GM18951 (cell line): ENCODE results near the gene DPYSL5.

Experiments
- POLR2A ChIP-seq: IDR thresholded peaks from 4 replicates; pipeline ENCODE4 v1.6.1; 2011; ENCODE audit warnings: mild to moderate bottlenecking; ENCODE audit not compliant: insufficient read length, insufficient read depth; ENCODE audit errors: extremely low read depth
- in situ Hi-C: fragments of 300-500 bp; cut with MboI; formaldehyde crosslinking; loops from one replicate; pipeline ENCODE4 v1.12.0; 2022; ENCODE audit warnings: low sequenced_read_pairs, mixed read lengths, inconsistent platforms; ENCODE audit not compliant: unreplicated experiment

Gene DPYSL5

GRCh38 chr2:26887151-26887550 lies 39.2 kb downstream of the DPYSL5 start:
- in situ Hi-C loops: no loop called here
- TF ChIP-seq POLR2A: no peak

- in situ Hi-C loops: no loop called here
- TF ChIP-seq POLR2A: no peak
These were observed 41.9 kb downstream of the DPYSL5 start for GRCh38 chr2:26889796-26890195.

GRCh38 chr2:26890341-26891000 lies 42.5 kb downstream of the DPYSL5 start:
- no peak for TF ChIP-seq POLR2A
- in situ Hi-C loops: no loop called here

- in situ Hi-C loops: no loop called here
- no peak for TF ChIP-seq POLR2A
These were observed 44.2 kb downstream of the DPYSL5 start for GRCh38 chr2:26892133-26892532.

GRCh38 chr2:26892922-26893524 lies 45.1 kb downstream of the DPYSL5 start:
- no peak for TF ChIP-seq POLR2A
- in situ Hi-C loops: no loop called here

GRCh38 chr2:26894136-26894535 lies 46.2 kb downstream of the DPYSL5 start:
- in situ Hi-C loops: no loop called here
- no peak for TF ChIP-seq POLR2A

- no peak for TF ChIP-seq POLR2A
- in situ Hi-C loops: no loop called here
These were observed 50.0 kb downstream of the DPYSL5 start for GRCh38 chr2:26897807-26898479.

- in situ Hi-C loops: no loop called here
- TF ChIP-seq POLR2A: no peak
These were observed 50.6 kb downstream of the DPYSL5 start for GRCh38 chr2:26898480-26899078.

GRCh38 chr2:26899500-26900164 lies 51.7 kb downstream of the DPYSL5 start:
- in situ Hi-C loops: no loop called here

GRCh38 chr2:26900831-26901321 lies 52.9 kb downstream of the DPYSL5 start:
- no peak for TF ChIP-seq POLR2A
- in situ Hi-C loops: no loop called here

More at GRCh38 chr2:26899500-26900164, 51.7 kb downstream of the DPYSL5 start:
- TF ChIP-seq POLR2A: no peak

- in situ Hi-C loops: no loop called here
- TF ChIP-seq POLR2A: no peak
These were observed 53.6 kb downstream of the DPYSL5 start for GRCh38 chr2:26901326-26902183.

GRCh38 chr2:26903676-26904075 lies 55.7 kb downstream of the DPYSL5 start:
- no peak for TF ChIP-seq POLR2A
- in situ Hi-C loops: no loop called here
